ENCODE results near the gene TBC1D17.

TBC1D17 gene

GRCh38 chr19:49879243-49879963 lies 1.9 kb downstream of the TBC1D17 start:
- DNase-seq = peak in 1 of 5 donors; percentile 34

GRCh38 chr19:49880162-49880869 lies 2.8 kb downstream of the TBC1D17 start:
- no peak for DNase-seq

- DNase-seq = no peak
Observed at GRCh38 chr19:49881186-49881585, 3.7 kb downstream of the TBC1D17 start.

- DNase-seq = no peak
Observed at GRCh38 chr19:49881672-49882394, 4.3 kb downstream of the TBC1D17 start.

- no peak for DNase-seq
Observed at GRCh38 chr19:49882643-49883042, 5.1 kb downstream of the TBC1D17 start.

GRCh38 chr19:49883094-49883493 lies 5.6 kb downstream of the TBC1D17 start:
- no peak for DNase-seq

- no peak for DNase-seq
Observed at GRCh38 chr19:49884109-49884508, 6.6 kb downstream of the TBC1D17 start.

- no peak for DNase-seq
Observed at GRCh38 chr19:49884760-49885159, 7.3 kb downstream of the TBC1D17 start.

GRCh38 chr19:49887037-49887664 lies 9.6 kb downstream of the TBC1D17 start:
- DNase-seq = no peak

- DNase-seq = no peak
Observed at GRCh38 chr19:49887665-49888509, 10.4 kb downstream of the TBC1D17 start.

GRCh38 chr19:49888510-49888824 lies 11.0 kb downstream of the TBC1D17 start:
- no peak for DNase-seq

- DNase-seq = no peak
Observed at GRCh38 chr19:49889038-49889686, 11.7 kb downstream of the TBC1D17 start.

GRCh38 chr19:49889687-49890348 lies 12.3 kb downstream of the TBC1D17 start:
- peak; percentile 54 to 84 (median 67) for DNase-seq

GRCh38 chr19:49890349-49891311 lies 13.1 kb downstream of the TBC1D17 start:
- peak; percentile 58 to 73 (median 69) for DNase-seq

GRCh38 chr19:49891393-49891792 lies 13.9 kb downstream of the TBC1D17 start:
- DNase-seq = no peak

GRCh38 chr19:49892716-49893115 lies 15.2 kb downstream of the TBC1D17 start:
- no peak for DNase-seq

GRCh38 chr19:49894011-49894664 lies 16.6 kb downstream of the TBC1D17 start:
- no peak for DNase-seq

GRCh38 chr19:49894879-49895565 lies 17.5 kb downstream of the TBC1D17 start:
- DNase-seq = peak in 1 of 5 donors; percentile 32
